ENCODE data around the gene MAPRE3.

The MAPRE3 gene

GRCh38 chr2:26957041-26957440 is 13.4 kb upstream of the MAPRE3 start:
- CTCF ChIA-PET = interaction anchor here (1.1 to 6.1 kb wide), 2 partner anchors 61 to 111 kb away, joined by 4 to 115 read pairs; no protein-coding TSS in a partner anchor
- POLR2A ChIA-PET (ENCODE audit: low non-redundant PET) = no interaction called here

DNA sequence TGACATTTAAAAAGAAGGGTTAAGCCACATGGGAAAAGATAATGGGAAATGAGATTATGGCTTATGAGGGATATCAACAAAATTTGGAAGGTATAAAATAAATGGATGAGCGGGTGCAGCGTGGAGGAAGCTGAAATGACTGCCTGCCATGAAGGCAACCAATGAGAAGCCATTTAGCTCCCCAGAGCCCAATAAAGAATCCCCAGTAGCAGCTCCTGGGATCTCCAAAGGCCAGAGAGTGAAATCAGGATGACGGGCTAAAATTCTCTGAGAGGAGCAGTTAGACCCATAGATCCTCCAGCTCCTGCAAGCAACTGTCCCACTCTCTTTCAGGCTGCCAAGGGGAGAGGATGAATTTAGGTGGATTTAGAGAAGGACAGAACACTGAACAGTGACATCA is 12.9 kb upstream of the MAPRE3 start:
- ChIA-PET CTCF (interaction anchor here (1.1 to 6.1 kb wide), 2 partner anchors 60 to 111 kb away, joined by 4 to 115 read pairs; no protein-coding TSS in a partner anchor), POLR2A (ENCODE audit: low non-redundant PET) (no interaction called here)
- H3K27ac ChIP-seq = no peak overlapping the region
- no peak for TF ChIP-seq CTCF (conservative IDR thresholded peaks at IDR 0.05; ENCODE audit: low read depth)
- no peak for DNase-seq (ENCODE audit: low spot score)

More at GRCh38 chr2:26957041-26957440, 13.4 kb upstream of the MAPRE3 start:
- no peak for DNase-seq (ENCODE audit: low spot score)
- no peak overlapping the region for H3K27ac ChIP-seq
- TF ChIP-seq CTCF (conservative IDR thresholded peaks at IDR 0.05; ENCODE audit: low read depth) = no peak

DNA sequence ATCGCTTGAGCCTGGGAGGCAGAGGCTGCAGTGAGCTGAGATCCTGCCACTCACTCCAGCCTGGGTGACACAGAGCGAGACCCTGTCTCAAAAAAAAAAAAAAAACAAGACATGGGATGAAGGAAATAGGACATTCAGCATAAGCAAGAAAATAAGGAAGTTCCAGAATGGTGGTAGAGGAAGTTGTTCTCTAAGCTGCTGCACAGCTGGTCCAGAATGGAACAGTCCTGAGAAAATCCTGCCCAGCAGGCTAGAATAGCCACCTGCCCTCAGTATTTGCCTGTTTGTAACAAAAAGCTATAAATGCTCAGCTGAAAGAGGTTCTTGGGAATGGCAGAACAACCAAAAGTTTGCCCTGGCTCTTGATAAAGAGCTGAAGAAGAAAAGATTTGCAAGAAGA is 11.1 kb upstream of the MAPRE3 start:
- POLR2A ChIA-PET (ENCODE audit: low non-redundant PET) = interaction anchor here (0.6 kb wide), 1 partner anchor 8 kb away, joined by 3 read pairs; no protein-coding TSS in a partner anchor
- no peak for TF ChIP-seq CTCF (conservative IDR thresholded peaks at IDR 0.05; ENCODE audit: low read depth)
- H3K27ac ChIP-seq = no peak overlapping the region
- CTCF ChIA-PET = interaction anchor here (0.6 to 6.1 kb wide), 6 partner anchors 13 to 124 kb away, joined by 3 to 115 read pairs (median 4); no protein-coding TSS in a partner anchor
- no peak for DNase-seq (ENCODE audit: low spot score)

DNA sequence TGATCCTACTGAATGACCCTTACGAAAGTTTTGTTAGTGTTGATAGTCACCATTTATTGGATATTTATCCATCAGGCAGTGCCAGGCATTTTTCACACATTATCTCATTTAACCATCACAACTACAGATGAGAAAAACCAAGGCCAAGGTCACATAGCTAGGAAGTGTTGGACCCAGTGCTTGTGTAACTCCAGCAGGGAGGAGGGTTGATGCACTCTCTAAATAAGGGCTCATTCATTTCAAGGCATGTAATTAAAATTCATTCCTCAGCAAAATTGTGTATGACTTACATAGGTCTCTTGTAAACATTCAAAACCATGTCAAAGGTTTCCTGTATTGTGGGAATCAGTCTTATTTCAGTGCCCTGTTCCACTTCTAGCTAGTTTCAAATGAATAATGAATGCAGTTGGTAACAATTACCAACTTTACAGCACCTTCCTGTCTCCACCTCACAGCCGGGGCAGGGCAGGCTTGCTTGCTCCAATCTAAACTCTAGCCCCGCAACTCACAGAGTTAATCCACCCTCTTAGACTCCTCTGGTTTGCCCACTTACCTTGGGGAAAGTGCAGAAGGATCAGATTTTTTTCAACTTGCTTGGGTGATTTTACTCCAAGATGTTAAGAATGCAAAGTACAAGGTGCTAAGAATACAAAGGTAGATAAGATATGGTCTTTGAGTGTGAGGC is 5.8 kb upstream of the MAPRE3 start:
- TF ChIP-seq CTCF (conservative IDR thresholded peaks at IDR 0.05; ENCODE audit: low read depth) = no peak
- DNase-seq (ENCODE audit: low spot score) = no peak
- ChIA-PET POLR2A (ENCODE audit: low non-redundant PET) (no interaction called here), CTCF (interaction anchor here (0.9 to 1.2 kb wide), 2 partner anchors 51 to 52 kb away, joined by 4 to 7 read pairs; no protein-coding TSS in a partner anchor)
- no peak overlapping the region for H3K27ac ChIP-seq

GRCh38 chr2:26968001-26968400 is 2.4 kb upstream of the MAPRE3 start:
- TF ChIP-seq CTCF (conservative IDR thresholded peaks at IDR 0.05; ENCODE audit: low read depth) = no peak
- POLR2A ChIA-PET (ENCODE audit: low non-redundant PET) = no interaction called here
- H3K27ac ChIP-seq = no peak overlapping the region
- CTCF ChIA-PET = interaction anchor here (2.7 kb wide), 1 partner anchor 49 kb away, joined by 11 read pairs; no protein-coding TSS in a partner anchor
- no peak for DNase-seq (ENCODE audit: low spot score)

GRCh38 chr2:26969077-26969844 is 1.2 kb upstream of the MAPRE3 start:
- TF ChIP-seq CTCF (conservative IDR thresholded peaks at IDR 0.05; ENCODE audit: low read depth) = no peak
- ChIA-PET CTCF (interaction anchor here (0.6 to 2.7 kb wide), 4 partner anchors 47 to 1162 kb away, joined by 4 to 11 read pairs (median 6); no protein-coding TSS in a partner anchor), POLR2A (ENCODE audit: low non-redundant PET) (no interaction called here)
- no peak overlapping the region for H3K27ac ChIP-seq
- no peak for DNase-seq (ENCODE audit: low spot score)

Data from RWPE1 (cell line).